ENCODE data around the gene FOSL1.
"Not testable (repeated sequence)": the region's sequence is repeated elsewhere in the genome, so short reads cannot be mapped to it uniquely, and the experiment has no call there.

FOSL1 gene

DNA sequence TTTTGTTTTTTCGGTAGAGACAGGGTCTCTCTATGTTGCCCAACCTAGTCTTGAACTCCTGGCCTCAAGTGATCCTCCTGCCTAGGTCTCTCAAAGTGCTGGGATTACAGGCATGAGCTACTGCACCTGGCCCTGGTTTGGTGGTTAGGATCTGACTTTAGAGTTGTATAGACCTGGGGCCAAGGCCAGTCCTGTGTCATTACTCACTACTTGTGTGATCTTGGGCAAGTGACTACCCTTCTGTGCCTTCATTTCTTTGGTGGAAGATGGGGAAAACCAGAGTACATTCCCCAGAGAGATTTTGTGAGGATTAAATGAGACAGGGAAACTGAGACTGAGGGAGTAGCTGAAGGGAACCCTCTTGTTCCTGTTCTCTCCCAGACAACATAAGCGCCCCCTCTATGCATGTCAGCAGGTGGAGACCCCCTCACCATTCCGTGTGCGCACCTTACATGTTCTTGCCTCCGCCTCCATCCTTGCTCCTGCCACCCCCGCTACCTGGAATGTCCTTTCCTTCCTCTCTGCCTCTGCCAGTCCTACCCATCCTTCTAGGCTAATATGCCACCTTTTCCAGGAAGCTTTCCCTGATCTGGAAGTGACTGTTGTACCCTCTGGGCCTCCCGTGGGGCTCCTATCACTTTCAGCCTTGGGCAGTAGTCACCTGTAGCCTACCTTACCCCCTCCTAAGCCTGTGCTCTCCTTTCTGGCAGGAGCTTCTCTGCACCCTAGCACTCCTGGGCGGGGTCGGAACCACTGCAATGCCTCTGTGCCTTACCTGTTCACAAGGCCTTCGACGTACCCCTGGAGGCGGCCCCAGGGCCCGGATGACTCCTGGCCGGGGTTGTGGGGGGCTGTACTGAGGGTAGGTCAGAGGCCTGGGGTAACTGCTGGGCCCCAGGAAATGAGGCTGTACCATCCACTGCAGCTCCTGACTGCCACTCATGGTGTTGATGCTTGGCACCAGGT is 3.9 kb downstream of the FOSL1 start:
- no peak for DNase-seq (ENCODE audit: low read depth in 2 of 2)

DNA sequence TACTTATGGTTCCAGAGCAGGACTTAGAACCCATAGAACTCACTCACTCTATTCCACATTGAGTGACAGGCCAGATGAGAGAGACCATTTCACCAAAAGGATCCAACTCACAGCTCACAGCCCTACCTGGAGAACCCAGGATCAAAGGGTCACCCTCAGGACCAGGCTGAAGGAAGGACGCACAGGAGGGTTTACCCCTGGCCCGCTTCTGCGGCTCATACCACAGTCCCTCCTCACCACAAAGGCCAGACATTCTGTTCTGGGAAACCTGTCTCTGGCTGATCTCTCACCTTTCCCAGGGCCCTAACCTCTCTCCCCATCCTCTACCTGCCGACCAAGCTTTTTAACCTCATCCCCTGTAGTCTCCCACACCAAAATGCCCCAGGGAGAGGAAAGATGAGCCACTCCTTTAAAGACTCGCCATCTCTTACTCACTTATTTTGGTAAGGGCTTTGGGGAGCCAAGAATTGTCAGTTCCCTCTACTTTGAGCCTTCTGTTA is 4.7 kb downstream of the FOSL1 start:
- no peak for DNase-seq (ENCODE audit: low read depth in 2 of 2)

DNA sequence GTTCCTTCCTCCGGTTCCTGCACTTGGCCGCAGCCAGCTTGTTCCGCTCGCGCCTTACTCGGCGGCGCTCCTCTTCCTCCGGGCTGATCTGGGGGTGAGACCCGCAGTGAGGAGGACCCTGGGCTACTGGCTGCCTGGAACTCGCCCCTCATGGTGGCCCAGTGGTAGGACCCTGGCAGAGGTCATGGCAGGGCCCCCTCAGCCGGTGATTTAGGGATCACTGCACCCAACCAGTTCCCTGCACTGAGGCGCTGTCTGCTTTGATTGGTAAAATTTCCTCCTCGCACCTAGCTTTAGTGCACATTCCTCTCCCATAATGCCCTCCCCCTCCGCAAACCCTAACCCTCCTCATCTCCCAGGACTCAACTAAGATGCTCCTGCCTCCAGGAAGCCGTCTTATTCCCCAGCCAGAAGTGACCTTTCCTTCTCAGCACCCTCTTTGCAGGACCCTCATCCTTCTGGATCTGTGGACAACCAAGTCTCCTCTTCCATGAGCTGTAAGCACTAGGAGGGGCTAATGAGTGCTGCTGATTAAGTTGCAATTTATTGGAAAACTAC is 6.1 kb downstream of the FOSL1 start:
- no peak for DNase-seq (ENCODE audit: low read depth in 2 of 2)

DNA sequence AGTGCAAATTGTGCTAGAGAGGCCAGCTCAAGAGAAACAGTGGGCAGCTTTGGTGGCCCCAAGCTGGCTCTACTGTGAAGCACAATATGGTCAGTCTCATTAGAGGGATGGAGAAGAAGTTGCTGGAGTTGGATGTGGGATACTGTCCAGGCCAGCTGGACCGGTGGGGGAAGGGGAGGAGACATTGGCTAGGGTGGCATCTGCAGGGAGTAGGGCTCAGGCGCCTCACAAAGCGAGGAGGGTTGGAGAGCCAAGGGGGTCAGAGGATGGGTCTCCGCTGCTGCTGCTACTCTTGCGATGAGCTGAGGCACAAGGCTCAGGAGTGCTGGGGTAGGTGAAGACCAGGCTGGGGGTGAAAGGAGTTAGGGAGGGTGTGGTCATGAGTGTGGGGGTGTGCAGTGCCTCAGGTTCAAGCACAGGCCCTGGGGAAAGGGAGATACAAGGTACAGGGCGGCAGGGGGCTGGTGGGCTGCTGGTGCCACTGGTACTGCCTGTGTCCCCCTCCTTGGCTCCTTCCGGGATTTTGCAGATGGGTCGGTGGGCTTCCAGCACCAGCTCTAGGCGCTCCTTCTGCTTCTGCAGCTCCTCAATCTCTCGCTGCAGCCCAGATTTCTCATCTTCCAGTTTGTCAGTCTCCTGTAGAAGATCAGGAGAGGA is 7.4 kb downstream of the FOSL1 start:
- DNase-seq (ENCODE audit: low read depth in 2 of 2): no peak

DNA sequence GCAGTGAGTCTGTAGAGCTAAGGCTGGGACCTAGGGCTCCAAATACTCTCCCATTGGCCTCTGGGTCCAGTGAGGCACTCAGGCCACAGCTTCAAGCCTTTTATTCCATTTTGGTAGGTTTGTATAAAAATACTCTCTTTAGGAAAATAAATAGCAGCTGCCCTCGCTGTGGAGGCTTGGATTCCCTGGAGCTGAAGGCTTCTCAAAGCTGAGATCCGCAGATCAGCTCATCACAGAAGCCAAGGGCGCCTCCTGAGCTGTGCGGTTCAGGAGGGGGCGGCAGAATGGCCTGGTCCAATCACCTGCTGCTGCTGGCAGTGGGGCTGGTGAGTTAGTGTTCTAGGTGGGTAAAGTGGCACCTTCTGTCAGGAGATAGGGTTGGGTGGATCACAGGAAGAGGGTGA is 8.0 kb downstream of the FOSL1 start:
- not testable (repeated sequence) for DNase-seq (ENCODE audit: low read depth in 2 of 2)

DNA sequence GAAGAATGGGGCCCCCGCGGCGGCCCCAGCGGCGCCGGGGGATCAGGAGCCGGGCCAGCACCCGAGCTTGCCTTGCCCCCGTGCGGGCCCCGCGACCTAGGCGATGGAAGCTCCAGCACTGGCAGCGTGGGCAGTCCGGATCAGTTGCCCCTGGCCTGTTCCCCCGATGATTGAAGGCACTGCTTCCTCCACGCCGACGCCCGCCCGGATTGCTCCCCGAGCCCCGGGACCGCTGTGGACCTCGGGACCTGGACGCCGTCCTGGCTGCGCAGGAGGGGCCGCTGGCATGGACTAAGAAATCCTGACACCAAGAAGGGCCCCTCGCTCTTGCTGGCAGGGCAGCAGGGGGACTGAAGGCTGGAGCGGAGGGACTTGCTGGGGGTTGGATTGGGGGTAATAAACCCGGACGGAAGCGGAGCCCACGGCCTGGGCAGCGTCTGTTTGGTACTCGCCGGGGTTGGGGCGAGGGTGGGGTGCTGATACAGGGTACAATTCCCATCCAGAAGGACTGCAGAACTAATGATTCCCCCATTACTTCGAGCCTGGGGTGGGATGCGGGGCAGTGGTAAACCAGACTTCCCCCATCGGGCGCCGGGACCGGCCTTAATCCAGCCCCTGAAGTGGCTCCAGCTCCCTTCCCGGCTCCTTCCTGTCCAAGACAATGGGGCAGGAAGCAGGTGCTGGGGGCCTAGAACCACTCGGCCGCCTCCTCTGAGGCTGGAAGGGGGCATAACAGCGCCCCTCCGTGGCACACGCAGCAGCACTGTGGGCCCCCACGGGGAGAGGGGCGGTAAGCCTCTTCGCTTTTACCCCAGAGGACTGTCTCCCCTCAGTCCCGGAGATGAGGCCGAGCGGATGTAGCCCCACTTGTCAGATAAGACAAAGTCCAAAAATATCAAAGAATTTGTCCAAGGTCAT is 8.7 kb downstream of the FOSL1 start:
- DNase-seq (ENCODE audit: low read depth in 2 of 2): no peak

DNA sequence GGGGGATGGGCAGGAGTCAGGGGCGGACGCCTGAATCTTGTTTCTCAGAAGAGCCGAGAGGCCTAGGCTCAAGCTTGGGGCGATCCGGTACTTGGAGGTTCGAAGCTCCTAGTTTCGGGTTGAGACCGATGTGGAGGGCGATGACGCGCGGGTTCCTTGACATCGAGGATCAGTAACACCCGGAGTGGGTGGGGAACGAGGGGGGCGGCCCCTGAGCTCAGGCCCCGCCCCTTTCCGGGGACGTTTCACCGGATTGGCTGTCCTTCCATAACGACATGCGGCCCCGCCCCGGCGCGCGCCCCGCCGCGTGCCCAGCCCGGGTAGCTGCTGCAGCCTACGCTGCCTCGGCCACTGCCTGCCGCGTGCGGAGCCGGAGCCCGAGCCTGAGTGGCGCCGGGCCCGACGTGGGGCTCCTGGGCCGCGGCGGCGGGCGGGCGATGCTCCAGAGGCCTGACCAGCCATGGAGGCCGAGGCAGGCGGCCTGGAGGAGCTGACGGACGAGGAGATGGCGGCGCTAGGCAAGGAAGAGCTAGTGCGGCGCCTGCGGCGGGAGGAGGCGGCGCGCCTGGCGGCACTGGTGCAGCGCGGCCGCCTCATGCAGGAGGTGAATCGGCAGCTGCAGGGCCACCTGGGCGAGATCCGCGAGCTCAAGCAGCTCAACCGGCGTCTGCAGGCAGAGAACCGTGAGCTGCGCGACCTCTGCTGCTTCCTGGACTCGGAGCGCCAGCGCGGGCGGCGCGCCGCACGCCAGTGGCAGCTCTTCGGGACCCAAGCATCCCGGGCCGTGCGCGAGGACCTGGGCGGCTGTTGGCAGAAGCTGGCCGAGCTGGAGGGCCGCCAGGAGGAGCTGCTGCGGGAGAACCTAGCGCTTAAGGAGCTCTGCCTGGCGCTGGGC is 9.6 kb downstream of the FOSL1 start, which contains the start of gene CCDC85B:
Gene CCDC85B (plus strand): TSS at position 350 of the 895 bp plus-strand sequence. CDS start 111 bp downstream, at position 461.
- DNase-seq (ENCODE audit: low read depth in 2 of 2): peak; percentile 99

DNA sequence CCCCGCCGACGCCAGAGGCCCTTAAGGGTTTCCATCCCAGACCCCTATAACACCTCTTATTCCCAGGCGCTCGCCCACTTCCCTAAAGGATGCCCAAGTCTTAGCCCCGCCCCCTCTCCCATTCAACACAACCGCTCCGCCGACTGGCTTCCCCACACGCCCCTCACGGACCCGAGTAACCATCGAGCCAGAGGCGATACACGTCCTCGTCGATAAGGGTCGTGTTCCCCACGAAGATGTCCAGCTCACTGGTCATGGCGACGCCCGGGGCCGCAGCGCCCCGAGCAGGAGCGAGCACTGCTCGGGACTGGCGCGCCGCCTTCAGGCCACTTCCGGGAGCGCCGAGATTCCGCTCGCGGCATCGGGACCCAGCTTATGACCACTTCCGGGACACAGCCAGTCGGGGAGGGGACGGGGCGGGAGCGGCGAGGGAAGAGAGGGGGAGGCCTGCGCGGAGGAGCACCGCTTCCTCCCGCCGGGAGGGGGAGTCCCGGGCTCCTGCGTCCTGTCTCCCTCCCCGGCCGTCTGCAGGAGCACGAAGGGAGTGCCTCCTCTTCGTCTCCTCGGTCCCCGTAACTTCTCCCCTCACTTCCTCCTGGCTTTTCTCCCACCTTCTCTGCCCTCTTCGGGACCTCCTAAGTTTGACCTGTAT is 11.9 kb downstream of the FOSL1 start, which contains the start of gene FIBP:
Gene FIBP (minus strand): TSS at position 309 of the 652 bp plus-strand sequence. CDS start 53 bp downstream, at position 256.
- DNase-seq (ENCODE audit: low read depth in 2 of 2): peak; percentile 95 to 96

DNA sequence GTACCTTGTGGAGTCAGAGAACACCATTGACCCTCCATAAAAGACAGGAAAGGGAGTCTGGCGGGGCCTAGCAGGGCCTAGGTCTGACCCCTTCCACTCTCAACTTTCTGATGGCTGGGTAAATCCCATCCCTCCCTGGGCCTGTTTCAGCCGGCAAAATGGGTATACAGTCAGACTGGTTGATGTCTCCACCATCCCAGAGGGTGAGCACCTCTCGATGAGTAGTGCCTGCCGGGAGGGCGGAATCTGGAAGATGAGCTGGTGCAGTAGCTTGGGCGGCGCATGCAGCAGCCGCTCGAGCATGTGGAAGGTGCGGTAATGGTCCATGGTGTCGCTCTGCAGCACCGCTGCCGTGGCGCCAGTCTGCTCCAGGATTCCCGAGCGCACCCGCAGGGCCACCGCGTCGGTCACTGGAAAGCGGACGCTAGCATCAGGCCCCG is 12.4 kb downstream of the FOSL1 start:
- DNase-seq (ENCODE audit: low read depth in 2 of 2): no peak

DNA sequence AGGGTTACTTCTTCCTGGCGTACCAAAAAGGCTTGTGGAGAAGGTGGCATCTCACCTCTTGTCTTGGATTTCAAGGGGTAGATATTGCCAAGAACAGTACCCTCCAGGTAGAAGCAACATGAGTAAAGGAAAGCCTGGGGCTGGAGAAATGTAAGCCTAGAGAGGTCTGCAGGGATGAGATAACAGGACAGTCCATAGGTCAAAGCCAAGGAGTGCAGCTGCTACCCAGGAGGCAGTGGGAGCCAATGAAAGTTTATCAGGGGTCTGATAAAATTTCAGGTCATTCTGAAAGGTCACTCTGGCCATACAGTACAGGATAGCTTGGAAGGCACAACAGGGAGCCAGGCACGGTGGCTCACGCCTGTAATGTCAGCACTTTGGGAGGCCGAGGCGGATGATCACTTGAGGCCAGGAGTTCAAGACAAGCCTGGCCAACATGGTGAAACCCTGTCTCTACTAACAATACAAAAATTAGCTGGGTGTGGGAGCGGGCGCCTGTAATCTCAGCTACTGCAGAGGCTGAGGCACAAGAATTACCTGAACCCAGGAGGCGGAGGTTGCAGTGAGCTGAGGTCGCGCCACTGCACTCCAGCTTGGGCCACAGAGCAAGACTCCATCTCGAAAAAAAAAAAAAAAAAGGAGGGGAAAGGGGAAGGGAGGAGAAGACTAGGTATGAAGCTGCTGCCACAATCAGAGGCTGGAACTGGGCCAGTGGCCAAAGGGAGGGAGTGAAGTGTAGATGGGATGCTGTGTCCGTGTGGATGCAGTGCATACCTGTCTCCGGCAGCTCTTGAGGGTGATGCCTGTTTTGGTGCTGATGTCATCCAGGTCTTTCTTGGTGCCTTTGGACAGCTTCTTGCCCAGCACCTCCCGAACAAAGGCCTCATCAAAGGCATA is 13.1 kb downstream of the FOSL1 start:
- no peak for DNase-seq (ENCODE audit: low read depth in 2 of 2)

DNA sequence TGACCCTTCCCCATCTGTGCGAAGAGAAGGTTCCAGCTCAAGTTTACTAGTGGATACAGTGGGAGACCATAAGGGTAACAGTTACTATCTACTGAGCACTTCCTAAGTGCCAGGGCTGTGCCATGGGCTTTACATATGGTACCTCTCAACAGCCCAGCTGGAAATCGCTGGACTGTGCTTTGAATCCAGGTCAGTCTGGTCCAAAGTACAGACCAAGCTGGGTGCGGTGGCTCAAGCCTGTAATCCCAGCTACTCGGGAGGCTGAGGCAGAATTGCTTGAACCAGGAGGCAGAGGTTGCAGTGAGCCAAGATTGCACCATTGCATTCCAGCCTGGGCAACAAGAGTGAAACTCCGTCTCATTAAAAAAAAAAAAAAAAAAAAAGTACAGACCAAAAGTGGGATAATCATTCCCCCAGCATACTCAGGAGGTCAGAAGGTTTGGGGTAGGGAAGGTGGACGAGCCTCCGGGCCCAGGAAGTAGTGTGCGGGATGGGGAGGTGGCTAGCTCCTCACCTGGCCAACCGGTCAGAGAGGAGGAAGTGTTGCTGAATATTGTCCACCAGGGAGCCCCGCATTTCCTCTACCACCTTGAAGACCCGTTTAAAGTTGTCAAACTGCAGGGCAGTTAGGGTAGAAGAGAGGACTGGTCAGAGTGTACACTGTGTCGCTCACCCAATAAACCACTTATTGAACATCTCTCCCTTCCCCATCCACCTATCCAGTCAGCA is 14.2 kb downstream of the FOSL1 start:
- no peak for DNase-seq (ENCODE audit: low read depth in 2 of 2)

DNA sequence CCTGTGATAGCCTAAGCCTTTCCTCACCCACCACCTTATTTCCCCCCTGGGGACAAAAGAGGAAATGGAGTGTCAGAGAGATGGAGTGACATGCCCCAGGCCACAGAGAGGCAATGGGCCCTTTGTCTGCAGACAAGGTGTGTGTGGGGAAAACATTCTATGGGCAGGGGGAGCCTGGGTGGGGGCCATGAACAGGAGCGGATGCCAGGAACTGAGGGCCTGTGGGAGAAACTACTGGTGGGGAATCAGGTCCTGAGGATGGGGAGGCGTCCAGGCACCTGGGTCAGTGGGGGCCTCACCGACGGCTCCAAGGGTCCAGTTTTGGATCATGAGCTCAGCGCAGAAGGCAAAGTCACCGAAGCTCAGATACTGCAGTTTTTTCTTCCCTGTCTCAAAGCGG is 15.0 kb downstream of the FOSL1 start:
- DNase-seq (ENCODE audit: low read depth in 2 of 2): no peak

DNA sequence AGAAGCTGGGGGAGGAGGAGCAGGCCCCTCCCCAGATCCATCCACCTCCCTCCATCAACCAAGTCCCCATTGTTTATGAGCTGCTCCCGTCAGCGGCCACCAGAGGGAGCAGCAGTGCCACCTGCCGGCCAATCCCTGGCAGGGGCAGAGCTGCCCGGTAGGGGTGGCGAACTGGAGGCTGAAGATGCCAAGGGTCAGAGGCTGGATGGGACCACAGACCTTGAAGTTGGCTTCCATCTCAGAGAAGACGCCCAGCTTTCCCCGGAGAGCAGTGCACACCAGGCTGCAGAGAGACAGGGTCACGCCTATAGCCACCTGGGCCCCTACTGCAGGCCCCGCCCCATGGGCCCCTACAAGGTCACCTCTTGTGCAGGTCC is 15.5 kb downstream of the FOSL1 start:
- peak; percentile 63 to 70 for DNase-seq (ENCODE audit: low read depth in 2 of 2)

DNA sequence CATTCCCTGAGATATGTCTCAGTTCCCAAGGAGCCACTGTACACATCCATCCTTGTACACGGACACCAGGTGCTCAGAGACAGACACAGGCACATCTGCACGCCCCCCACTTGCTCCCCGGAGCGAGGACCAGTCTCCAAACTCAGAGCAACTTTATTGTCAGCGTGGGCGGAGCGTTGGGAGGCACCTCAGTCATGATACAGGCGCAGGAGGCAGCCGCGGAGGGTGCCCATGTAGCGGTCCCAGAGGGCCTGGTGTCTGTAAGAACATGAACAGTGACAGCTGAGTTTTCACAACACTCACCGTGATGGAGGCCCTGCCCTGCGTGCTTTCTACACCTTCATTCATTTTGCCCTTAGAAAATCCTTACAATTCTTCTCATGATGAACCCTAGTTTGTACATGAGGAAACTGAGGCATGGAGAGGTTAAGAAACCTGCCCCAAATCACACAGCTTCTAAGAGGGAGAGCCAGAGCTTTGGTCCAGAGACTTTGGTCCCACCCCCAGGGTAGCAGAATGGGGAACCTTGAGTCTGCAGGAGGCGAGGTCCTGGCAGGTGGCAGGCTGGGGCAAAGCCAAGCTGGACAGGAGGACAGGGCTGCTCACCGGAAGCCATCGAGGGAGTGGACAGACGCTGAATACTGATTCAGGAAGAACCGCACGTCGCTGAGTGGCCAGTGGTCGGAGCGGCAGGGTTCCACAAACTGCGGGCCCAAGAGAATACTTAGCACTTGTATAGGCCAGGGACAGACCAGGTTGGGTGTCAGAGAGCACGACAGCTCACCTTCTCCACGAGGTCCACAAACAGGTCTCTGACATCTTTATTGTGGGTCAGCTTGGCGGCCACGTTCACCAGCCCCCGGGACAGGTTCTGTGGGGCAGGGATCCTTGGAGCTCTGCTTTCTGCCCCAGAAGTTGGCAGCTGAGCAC is 16.1 kb downstream of the FOSL1 start:
- DNase-seq (ENCODE audit: low read depth in 2 of 2): no peak

DNA sequence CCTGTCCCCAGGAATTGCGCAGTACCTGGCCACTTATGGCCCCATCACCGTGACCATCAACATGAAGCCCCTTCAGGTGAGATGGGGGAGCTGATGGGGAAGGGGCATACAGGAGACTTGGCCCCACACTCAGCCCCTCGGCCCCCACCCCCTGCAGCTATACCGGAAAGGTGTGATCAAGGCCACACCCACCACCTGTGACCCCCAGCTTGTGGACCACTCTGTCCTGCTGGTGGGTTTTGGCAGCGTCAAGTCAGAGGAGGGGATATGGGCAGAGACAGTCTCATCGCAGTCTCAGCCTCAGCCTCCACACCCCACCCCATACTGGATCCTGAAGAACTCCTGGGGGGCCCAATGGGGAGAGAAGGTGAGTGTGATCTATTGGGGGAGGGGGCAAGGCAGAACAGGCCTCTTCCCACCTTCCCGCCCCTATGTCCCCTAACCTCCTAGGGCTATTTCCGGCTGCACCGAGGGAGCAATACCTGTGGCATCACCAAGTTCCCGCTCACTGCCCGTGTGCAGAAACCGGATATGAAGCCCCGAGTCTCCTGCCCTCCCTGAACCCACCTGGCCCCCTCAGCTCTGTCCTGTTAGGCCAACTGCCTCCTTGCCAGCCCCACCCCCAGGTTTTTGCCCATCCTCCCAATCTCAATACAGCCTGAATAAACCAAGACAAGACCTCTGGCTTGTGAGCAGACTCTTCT is 17.0 kb downstream of the FOSL1 start:
- no peak for DNase-seq (ENCODE audit: low read depth in 2 of 2)
